Measurements from ENCODE around the gene CAST. TPM values are rescaled to one million over a fixed set of nuclear protein-coding genes. Genes with fewer than 3 reads are reported as not detected.

The CAST gene
- total RNA-seq, 4 donors from 2014 or later, result 292 to 347 (median 320) TPM

DNA sequence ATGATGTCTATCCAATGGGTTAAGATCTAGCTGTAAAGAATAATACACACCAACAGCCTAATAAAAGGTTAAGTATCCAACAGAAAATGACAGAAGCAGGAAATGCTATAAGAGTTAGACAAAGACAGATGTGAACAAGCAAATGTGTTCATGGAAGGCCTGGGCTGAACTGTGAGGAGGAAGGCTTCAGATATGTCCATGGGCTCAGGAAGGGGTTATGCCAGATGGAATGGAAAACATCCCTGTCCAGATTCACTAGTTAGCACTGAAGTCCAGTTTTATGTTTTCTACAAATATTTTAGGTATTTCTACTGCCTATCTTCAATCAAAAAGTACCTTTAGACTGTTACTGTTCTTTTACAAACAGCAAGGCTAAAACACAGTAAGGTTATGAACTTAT, 118.5 kb downstream of the CAST start:
- H3K36me3 ChIP-seq, result peaks cover 3 to 74% of the 10 kb centered on the region in 2 donors
- no peak overlapping the region for H3K4me3 ChIP-seq
- H3K4me1 ChIP-seq, result peaks cover 4 to 55% (median 7%) of the 10 kb centered on the region in 3 donors
- no peak for TF ChIP-seq POLR2A (IDR thresholded peaks at IDR 0.05)
- TF ChIP-seq EP300 (IDR thresholded peaks at IDR 0.05), result no peak
- TF ChIP-seq, protein P1, sequence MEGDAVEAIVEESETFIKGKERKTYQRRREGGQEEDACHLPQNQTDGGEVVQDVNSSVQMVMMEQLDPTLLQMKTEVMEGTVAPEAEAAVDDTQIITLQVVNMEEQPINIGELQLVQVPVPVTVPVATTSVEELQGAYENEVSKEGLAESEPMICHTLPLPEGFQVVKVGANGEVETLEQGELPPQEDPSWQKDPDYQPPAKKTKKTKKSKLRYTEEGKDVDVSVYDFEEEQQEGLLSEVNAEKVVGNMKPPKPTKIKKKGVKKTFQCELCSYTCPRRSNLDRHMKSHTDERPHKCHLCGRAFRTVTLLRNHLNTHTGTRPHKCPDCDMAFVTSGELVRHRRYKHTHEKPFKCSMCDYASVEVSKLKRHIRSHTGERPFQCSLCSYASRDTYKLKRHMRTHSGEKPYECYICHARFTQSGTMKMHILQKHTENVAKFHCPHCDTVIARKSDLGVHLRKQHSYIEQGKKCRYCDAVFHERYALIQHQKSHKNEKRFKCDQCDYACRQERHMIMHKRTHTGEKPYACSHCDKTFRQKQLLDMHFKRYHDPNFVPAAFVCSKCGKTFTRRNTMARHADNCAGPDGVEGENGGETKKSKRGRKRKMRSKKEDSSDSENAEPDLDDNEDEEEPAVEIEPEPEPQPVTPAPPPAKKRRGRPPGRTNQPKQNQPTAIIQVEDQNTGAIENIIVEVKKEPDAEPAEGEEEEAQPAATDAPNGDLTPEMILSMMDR (IDR thresholded peaks at IDR 0.05), result no peak
- no peak for TF ChIP-seq POLR2AphosphoS5 (IDR thresholded peaks at IDR 0.05)
- no peak for ATAC-seq
- no peaks in the 10 kb centered on the region for H3K9me3 ChIP-seq
- H3K27ac ChIP-seq, result peak overlapping the region; percentile 12 to 50 (median 44)
- H3K27me3 ChIP-seq, result no peaks in the 10 kb centered on the region

DNA sequence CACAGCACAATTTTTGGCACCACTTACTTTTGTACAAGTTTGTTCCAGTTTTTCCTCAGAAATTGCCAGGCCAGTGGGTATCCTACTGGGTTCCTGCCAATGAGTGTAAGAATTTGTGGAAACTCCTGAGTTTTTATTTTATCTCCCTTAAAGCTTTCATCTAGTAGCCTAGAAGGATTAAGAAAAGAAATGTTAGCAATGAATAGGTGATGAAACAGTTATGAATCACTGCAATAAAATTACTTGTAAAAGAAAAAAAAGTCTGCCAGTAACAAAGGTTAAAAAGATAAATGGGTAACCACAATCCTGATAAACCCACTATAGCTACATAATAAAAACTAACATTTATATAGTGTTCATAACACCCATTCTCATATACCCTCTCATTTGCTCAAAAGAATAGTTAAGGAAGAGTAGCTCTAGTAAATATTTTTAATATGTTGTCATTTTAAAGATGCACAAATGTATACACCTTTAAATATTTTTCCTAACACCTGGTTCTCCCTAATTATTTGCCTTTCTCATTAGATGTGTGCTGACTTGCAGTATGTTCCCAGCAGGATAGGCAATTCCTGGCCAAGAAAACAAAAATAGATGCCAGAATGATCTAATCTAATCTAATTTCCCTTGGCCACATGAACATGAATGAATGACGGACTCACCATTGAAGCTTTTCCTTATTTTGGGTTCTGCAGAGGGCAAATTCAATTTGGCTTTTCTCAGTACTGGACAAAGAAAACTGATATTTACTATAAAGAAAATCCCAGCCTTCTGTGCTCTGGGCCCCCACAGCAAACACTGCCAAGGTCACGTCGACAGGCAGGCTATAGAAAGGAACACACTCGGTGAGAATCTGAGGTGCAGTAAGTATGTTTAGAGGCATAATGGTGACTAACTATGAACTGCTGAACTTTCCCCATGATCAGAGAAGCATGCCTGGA, 119.1 kb downstream of the CAST start:
- H3K9me3 ChIP-seq, result no peaks in the 10 kb centered on the region
- no peaks in the 10 kb centered on the region for H3K27me3 ChIP-seq
- peak; percentile 40 for ATAC-seq
- H3K4me3 ChIP-seq, result no peak overlapping the region
- 45 to 65% methylated on average over 4 of the region's 4 CpGs for WGBS, 2 donors (ENCODE audit: low coverage in 1 of 2)
- TF ChIP-seq POLR2A (IDR thresholded peaks at IDR 0.05) (no peak), EP300 (IDR thresholded peaks at IDR 0.05) (no peak), POLR2AphosphoS5 (IDR thresholded peaks at IDR 0.05) (no peak)
- TF ChIP-seq, protein P1 (IDR thresholded peaks at IDR 0.05), result no peak
- peak overlapping the region; percentile 12 to 50 (median 44) for H3K27ac ChIP-seq
- peaks cover 3 to 74% of the 10 kb centered on the region in 2 donors for H3K36me3 ChIP-seq
- H3K4me1 ChIP-seq, result peaks cover 4 to 48% (median 7%) of the 10 kb centered on the region in 3 donors

DNA sequence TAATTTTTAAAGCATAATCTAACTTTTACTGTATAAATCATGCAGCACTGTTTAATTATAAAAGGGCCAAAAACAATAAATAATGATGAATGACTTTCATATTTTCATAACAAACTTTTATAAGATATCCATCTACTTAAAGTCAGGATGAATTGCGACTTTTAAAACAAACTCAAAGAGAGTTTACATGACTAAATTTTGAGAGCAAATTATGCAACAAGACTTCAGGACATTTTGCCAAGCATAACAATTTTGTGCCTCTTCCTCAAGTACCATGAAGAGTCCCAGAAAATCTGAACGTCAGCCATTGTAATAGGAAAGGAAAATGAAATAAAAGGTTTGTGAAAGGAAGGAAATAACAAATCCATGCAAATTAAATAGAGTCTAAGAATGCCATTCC, 121.2 kb downstream of the CAST start:
- 63 to 71% methylated on average over 2 of the region's 2 CpGs for WGBS, 2 donors (ENCODE audit: low coverage in 1 of 2)
- TF ChIP-seq, protein P1 (IDR thresholded peaks at IDR 0.05), result no peak
- TF ChIP-seq POLR2AphosphoS5 (IDR thresholded peaks at IDR 0.05), result no peak
- H3K27me3 ChIP-seq, result no peaks in the 10 kb centered on the region

DNA sequence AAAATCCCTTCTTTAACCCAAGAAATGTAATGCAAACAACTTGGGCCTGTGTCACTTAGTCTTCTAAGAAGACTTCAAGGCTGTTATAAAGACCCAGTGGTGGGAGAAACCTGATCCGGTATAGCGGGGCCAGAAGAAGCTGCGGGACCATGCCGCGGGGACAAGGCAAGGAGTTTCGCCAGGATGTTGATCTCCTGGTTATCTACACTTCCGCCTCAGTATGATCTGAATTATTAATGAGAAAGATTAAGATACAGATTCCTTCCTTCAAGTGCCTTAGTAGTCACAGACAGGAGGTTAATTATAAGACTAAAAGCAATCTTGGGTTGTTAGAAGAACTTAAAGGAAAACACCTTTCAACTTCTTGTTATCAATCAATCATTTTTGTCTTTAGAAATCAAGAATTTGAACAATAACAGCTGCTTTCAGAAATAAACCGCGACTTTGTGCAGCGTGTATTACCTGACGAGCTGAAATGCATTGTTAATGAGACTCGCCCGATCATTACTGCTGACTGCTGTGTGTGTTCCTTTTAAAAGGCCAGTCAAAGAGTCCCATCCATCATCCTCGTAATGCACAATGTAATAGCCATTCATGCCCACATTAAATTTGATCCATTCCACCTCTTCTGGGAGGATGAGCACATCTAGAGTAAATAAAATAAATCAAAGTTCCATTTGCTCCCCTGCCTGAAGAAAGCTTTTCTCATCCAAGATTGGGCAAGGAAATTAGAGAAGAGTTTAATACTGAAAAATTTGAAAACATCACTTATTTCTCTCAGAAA, 123.3 kb downstream of the CAST start:
- Histone ChIP-seq H3K36me3 (peaks cover 0 to 73% of the 10 kb centered on the region in 2 donors), H3K27me3 (no peaks in the 10 kb centered on the region), H3K4me3 (no peak overlapping the region), H3K4me1 (peaks cover 4 to 22% (median 9%) of the 10 kb centered on the region in 3 donors), H3K9me3 (no peaks in the 10 kb centered on the region), H3K27ac (no peak overlapping the region)
- WGBS, 2 donors (ENCODE audit: low coverage in 1 of 2), result 66 to 79% methylated on average over 7 to 14 of the region's 14 CpGs
- TF ChIP-seq EP300 (IDR thresholded peaks at IDR 0.05), result no peak
- no peak for TF ChIP-seq POLR2AphosphoS5 (IDR thresholded peaks at IDR 0.05)
- TF ChIP-seq POLR2A (IDR thresholded peaks at IDR 0.05), result no peak
- TF ChIP-seq, protein P1 (IDR thresholded peaks at IDR 0.05), result no peak
- no peak for ATAC-seq

More for the DNA sequence above, 121.2 kb downstream of the CAST start:
- ATAC-seq, result no peak
- peaks cover 0 to 64% of the 10 kb centered on the region in 2 donors for H3K36me3 ChIP-seq
- no peak overlapping the region for H3K4me3 ChIP-seq
- peaks cover 4 to 29% (median 7%) of the 10 kb centered on the region in 3 donors for H3K4me1 ChIP-seq
- H3K27ac ChIP-seq, result no peak overlapping the region
- H3K9me3 ChIP-seq, result no peaks in the 10 kb centered on the region
